GM18520 (cell line): ENCODE results near the gene PAWR.
"Not testable (repeated sequence)": the region's sequence is repeated elsewhere in the genome, so short reads cannot be mapped to it uniquely, and the experiment has no call there.

ENCODE experiments used
- ATAC-seq: cut with Tn5 transposase; IDR thresholded peaks from one replicate; pipeline ENCODE4 v1.9.1; 2021; ENCODE audit not compliant: unreplicated experiment

PAWR gene

GRCh38 chr12:79687711-79688260 is 3.0 kb downstream of the PAWR start:
- no peak for ATAC-seq

- ATAC-seq, result no peak
These were observed 4.6 kb downstream of the PAWR start for GRCh38 chr12:79686171-79686570.

GRCh38 chr12:79685068-79685467 is 5.7 kb downstream of the PAWR start:
- ATAC-seq, result no peak

- not testable (repeated sequence) for ATAC-seq
These were observed 6.4 kb downstream of the PAWR start for GRCh38 chr12:79684338-79684737.

- no peak for ATAC-seq
These were observed 8.2 kb downstream of the PAWR start for GRCh38 chr12:79682593-79682992.

GRCh38 chr12:79681008-79681590 is 9.7 kb downstream of the PAWR start:
- ATAC-seq, result no peak

GRCh38 chr12:79680051-79680450 is 10.7 kb downstream of the PAWR start:
- no peak for ATAC-seq

- no peak for ATAC-seq
These were observed 12.5 kb downstream of the PAWR start for GRCh38 chr12:79678306-79678705.

- ATAC-seq, result no peak
These were observed 13.1 kb downstream of the PAWR start for GRCh38 chr12:79677672-79678071.

- no peak for ATAC-seq
These were observed 14.2 kb downstream of the PAWR start for GRCh38 chr12:79676579-79676978.

GRCh38 chr12:79674629-79675028 is 16.1 kb downstream of the PAWR start:
- ATAC-seq, result peak; percentile 54

GRCh38 chr12:79673354-79673753 is 17.4 kb downstream of the PAWR start:
- ATAC-seq, result no peak

- no peak for ATAC-seq
These were observed 22.7 kb downstream of the PAWR start for GRCh38 chr12:79668113-79668512.

GRCh38 chr12:79665212-79665887 is 25.4 kb downstream of the PAWR start:
- no peak for ATAC-seq

- ATAC-seq, result no peak
These were observed 26.2 kb downstream of the PAWR start for GRCh38 chr12:79664518-79664917.

- ATAC-seq, result no peak
These were observed 28.5 kb downstream of the PAWR start for GRCh38 chr12:79662046-79662811.

- ATAC-seq, result no peak
These were observed 29.1 kb downstream of the PAWR start for GRCh38 chr12:79661629-79662028.

GRCh38 chr12:79659961-79660431 is 30.8 kb downstream of the PAWR start:
- no peak for ATAC-seq

- no peak for ATAC-seq
These were observed 32.5 kb downstream of the PAWR start for GRCh38 chr12:79658221-79658620.

GRCh38 chr12:79657136-79657535 is 33.6 kb downstream of the PAWR start:
- ATAC-seq, result no peak

- no peak for ATAC-seq
These were observed 35.7 kb downstream of the PAWR start for GRCh38 chr12:79655036-79655435.

- ATAC-seq, result no peak
These were observed 38.2 kb downstream of the PAWR start for GRCh38 chr12:79652521-79652920.
